ENCODE measurements around the gene CPSF4L. TPM values are rescaled to one million over a fixed set of nuclear protein-coding genes. Genes with fewer than 3 reads are reported as not detected.

CPSF4L gene
- polyA plus RNA-seq, 1 experiment = not detected

DNA sequence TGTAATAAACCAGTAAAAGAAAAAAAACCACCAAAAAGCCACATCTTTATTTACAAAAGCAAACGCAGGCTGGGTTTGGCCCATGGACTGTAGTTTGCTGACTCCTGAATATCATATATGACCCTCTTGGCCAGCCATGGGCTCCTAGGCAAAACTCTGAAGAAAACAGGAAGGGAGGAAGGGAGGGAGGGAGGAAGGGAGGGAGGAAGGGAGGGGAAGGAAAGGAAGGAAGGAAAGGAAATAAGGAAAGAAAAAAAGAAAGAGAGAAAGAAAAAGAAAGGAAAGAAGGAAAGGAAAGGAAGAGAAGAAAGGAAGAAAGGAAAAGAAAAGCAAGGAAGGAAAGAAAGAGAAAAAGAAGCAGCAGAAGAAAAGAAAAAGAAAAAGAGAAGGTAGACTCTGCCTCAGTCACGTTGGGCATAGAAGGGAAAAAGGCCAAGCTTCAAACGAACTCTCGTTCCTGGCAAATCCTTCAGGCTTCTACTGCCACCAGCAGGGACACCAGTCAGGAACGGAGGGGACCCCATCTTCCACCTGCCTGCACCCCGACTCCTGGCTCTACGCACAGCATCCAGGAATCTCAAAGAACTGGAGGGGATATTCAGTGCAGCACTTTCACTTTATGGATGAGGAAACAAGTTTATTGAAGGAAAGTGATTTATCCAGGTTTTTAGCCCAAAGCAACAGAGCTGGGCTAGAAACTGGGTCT, 28.0 kb upstream of the CPSF4L start:
- Histone ChIP-seq H3K9me3 (ENCODE audit: control insufficient read depth, insufficient read depth, low read length) (no peaks in the 10 kb centered on the region; the same call in 1 of the 2 replicates), H3K4me3 (ENCODE audit: low read depth, low read length) (no peak overlapping the region), H3K27ac (ENCODE audit: low read depth, low read length) (no peak overlapping the region), H3K27me3 (ENCODE audit: control insufficient read depth, insufficient read depth, low read length) (no peaks in the 10 kb centered on the region)
- POLR2A ChIA-PET = no interaction called here
- DNase-seq (ENCODE audit: low read depth, low spot score) = no peak
- TF ChIP-seq CTCF (IDR thresholded peaks at IDR 0.05; ENCODE audit: low read depth, low read length) = no peak
- CTCF ChIA-PET = interaction anchor here (0.6 to 1.6 kb wide), 2 partner anchors 34 to 80 kb away, joined by 3 to 11 read pairs; no protein-coding TSS in a partner anchor

DNA sequence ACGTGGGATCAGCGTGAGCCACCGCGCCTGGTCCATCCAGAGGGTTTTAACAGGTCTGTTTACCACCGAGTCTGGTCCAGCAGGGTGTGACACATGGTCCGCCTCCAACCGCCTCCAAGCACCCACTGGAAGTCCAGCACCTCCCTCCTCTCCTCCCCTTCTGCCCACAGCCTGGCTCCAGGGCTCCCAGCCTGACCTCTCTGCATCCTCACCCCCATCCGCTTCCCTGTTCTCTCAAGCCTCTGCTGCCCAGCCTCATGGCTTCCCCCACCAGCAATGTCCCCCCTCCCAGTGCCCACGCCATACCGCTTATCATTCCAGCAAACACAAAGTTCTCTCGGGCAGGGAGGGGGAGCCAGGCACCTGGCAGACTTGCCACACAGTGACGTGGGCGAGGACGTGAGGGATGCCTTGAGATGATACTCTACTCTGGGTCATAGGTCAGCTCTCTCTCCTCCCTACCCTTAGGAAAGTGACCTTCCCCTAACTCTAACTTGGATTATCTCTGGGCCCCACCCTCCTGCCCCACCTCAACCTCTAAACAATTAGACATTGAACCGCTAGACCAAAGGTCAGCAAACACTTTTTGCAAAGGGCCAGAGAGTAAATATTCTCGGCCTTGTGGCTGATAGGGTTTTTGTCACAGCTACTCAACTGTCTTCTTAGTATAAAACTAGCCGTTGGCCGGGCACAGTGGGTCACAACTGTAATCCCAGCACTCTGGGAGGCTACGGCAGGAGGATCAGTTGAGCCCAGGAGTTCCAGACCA, 27.0 kb upstream of the CPSF4L start:
- Histone ChIP-seq H3K4me3 (ENCODE audit: low read depth, low read length) (no peak overlapping the region), H3K9me3 (ENCODE audit: control insufficient read depth, insufficient read depth, low read length) (no peaks in the 10 kb centered on the region; the same call in 1 of the 2 replicates), H3K27ac (ENCODE audit: low read depth, low read length) (no peak overlapping the region), H3K27me3 (ENCODE audit: control insufficient read depth, insufficient read depth, low read length) (no peaks in the 10 kb centered on the region)
- CTCF ChIA-PET = interaction anchor here (0.6 to 1.6 kb wide), 3 partner anchors 33 to 564 kb away, joined by 3 to 11 read pairs (median 3); no protein-coding TSS in a partner anchor
- POLR2A ChIA-PET = no interaction called here
- no peak for TF ChIP-seq CTCF (IDR thresholded peaks at IDR 0.05; ENCODE audit: low read depth, low read length)
- no peak for DNase-seq (ENCODE audit: low read depth, low spot score)

- no peak overlapping the region for H3K27ac ChIP-seq (ENCODE audit: low read depth, low read length)
- CTCF ChIA-PET = no interaction called here
- DNase-seq (ENCODE audit: low read depth, low spot score) = no peak
- no peaks in the 10 kb centered on the region; the same call in 1 of the 2 replicates for H3K9me3 ChIP-seq (ENCODE audit: control insufficient read depth, insufficient read depth, low read length)
- TF ChIP-seq CTCF (IDR thresholded peaks at IDR 0.05; ENCODE audit: low read depth, low read length) = no peak
- no peaks in the 10 kb centered on the region for H3K27me3 ChIP-seq (ENCODE audit: control insufficient read depth, insufficient read depth, low read length)
- no peak overlapping the region for H3K4me3 ChIP-seq (ENCODE audit: low read depth, low read length)
- POLR2A ChIA-PET = no interaction called here
Measured at GRCh38 chr17:73286863-73287296, 25.2 kb upstream of the CPSF4L start.

- Histone ChIP-seq H3K4me3 (ENCODE audit: low read depth, low read length) (no peak overlapping the region), H3K9me3 (ENCODE audit: control insufficient read depth, insufficient read depth, low read length) (no peaks in the 10 kb centered on the region; the same call in 1 of the 2 replicates), H3K27ac (ENCODE audit: low read depth, low read length) (no peak overlapping the region), H3K27me3 (ENCODE audit: control insufficient read depth, insufficient read depth, low read length) (no peaks in the 10 kb centered on the region)
- ChIA-PET CTCF (no interaction called here), POLR2A (no interaction called here)
- DNase-seq (ENCODE audit: low read depth, low spot score) = no peak
- TF ChIP-seq CTCF (IDR thresholded peaks at IDR 0.05; ENCODE audit: low read depth, low read length) = no peak
Measured at GRCh38 chr17:73285916-73286862, 24.5 kb upstream of the CPSF4L start.
